ENCODE measurements around the gene YWHAQ.

The YWHAQ gene

DNA sequence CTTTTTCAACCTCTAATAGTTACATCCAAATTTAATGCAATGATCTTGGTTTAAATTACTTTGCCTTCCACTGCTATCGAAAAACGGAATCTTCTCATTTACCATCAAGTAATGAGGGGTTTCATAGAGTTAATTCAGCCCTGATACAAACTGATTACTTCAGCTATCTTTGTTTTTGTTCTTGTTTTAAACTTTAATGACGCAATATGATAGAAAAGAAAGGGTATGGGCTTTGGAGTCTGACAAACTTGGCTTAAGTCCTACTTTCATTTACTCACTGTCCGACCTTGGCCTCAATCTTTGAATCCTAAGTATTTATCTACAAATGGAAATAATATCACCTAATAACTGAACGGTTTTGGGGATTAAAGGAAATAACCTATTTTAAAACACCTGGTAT lies 91.3 kb downstream of the YWHAQ start:
- DNase-seq (ENCODE audit: low read depth): peak; percentile 88
- TF ChIP-seq, protein P1, sequence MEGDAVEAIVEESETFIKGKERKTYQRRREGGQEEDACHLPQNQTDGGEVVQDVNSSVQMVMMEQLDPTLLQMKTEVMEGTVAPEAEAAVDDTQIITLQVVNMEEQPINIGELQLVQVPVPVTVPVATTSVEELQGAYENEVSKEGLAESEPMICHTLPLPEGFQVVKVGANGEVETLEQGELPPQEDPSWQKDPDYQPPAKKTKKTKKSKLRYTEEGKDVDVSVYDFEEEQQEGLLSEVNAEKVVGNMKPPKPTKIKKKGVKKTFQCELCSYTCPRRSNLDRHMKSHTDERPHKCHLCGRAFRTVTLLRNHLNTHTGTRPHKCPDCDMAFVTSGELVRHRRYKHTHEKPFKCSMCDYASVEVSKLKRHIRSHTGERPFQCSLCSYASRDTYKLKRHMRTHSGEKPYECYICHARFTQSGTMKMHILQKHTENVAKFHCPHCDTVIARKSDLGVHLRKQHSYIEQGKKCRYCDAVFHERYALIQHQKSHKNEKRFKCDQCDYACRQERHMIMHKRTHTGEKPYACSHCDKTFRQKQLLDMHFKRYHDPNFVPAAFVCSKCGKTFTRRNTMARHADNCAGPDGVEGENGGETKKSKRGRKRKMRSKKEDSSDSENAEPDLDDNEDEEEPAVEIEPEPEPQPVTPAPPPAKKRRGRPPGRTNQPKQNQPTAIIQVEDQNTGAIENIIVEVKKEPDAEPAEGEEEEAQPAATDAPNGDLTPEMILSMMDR (IDR thresholded peaks at IDR 0.05; ENCODE audit: low read length, missing control alignments): no peak
- H3K4me3 ChIP-seq (replicated peaks; ENCODE audit: low read depth, low read length): peak overlapping the region; percentile 6

DNA sequence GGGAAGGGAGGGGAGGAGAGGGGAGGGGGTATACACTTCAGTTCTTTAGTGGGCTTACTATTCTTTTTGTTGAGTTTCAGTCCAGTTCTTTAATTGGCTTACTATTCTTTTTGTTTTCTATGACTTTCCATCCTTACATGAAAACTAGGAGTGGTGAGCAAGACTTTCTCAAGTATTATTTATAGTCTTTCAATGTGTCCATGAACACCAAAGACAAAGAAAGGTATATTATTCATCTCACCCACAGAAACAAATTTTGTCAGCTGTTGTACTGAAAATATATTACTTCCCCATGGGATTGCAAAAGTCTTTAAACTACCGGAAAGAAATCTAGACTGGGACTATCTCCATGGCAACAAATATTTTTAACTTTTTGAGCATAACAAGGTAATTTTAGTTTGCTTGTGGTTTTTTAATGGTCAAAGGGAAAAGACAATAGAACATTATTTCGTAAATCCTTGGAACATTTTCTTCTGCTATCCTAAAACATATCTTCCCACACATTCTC lies 92.7 kb downstream of the YWHAQ start:
- no peak overlapping the region for H3K4me3 ChIP-seq (replicated peaks; ENCODE audit: low read depth, low read length)
- peak; percentile 98 for DNase-seq (ENCODE audit: low read depth)

DNA sequence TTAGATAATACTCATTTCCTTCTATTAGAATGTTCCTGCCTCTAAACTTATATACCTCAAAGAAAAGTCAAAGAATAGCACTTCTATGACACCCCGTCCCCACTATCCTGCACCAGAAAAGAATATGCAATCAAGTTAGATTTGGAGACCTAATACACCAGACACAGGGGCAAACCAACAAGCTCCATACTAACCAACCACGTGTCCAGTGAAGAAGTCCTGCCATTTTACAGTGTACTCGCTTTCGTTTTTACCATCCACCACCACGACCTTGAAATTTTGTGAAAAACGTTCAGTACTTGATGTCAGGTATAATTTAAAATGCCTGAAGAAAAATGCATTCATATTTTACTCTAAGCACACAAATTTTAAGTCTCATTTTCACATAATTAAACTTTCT lies 94.3 kb downstream of the YWHAQ start:
- no peak for DNase-seq (ENCODE audit: low read depth)
- H3K4me3 ChIP-seq (replicated peaks; ENCODE audit: low read depth, low read length): no peak overlapping the region
- TF ChIP-seq, protein P1 (IDR thresholded peaks at IDR 0.05; ENCODE audit: low read length, missing control alignments): no peak

More for the DNA sequence above, 92.7 kb downstream of the YWHAQ start:
- TF ChIP-seq, protein P1 (IDR thresholded peaks at IDR 0.05; ENCODE audit: low read length, missing control alignments): no peak

DNA sequence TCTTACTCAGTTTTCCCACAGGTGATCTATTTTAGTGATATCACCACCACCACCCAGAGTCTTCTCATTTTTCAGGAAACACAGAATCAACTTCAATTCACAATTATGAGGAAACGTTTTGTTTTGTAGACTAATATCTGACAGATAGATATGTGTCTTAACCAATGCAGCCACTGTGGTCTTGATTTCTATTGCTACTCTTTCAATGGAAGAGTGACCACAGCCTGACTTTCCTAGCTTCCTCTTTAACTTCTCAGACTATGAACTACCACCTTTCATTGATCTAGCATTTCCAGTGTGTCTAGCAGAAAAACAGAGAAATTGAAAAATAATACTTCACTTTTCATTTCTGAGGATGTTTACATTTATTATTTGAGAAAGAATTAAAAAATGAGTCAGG lies 95.6 kb downstream of the YWHAQ start:
- no peak overlapping the region for H3K4me3 ChIP-seq (replicated peaks; ENCODE audit: low read depth, low read length)
- TF ChIP-seq, protein P1 (IDR thresholded peaks at IDR 0.05; ENCODE audit: low read length, missing control alignments): no peak
- no peak for DNase-seq (ENCODE audit: low read depth)

Data from fibroblast of pulmonary artery (primary cell).